HG03460 (cell line): ENCODE measurements around the gene CRIM1.
"Not testable (repeated sequence)": the region's sequence is repeated elsewhere in the genome, so short reads cannot be mapped to it uniquely, and the experiment has no call there.

ENCODE experiments used
- ATAC-seq: cut with Tn5 transposase; IDR thresholded peaks from one replicate; pipeline ENCODE4 v1.9.1; 2021; ENCODE audit not compliant: unreplicated experiment

The CRIM1 gene

DNA sequence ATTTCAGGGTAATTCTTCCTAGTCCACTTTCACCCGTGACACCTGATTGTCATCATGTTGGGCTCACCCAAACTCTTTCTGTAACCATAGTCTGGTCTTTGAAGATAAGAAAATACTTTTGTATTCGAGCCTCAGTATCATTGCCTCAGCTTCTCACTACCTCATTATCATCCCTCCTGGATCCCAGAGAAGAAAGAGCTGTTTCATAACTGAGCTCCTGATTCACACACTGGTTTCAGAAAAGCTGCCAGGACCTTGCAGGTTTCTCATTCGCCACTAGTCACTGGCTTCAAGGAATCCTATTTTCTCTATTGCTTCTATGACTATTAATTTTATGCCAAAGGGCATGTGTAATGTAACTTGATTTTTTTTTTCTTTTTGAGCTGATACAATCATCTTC is 2.9 kb upstream of the CRIM1 start:
- ATAC-seq = no peak

DNA sequence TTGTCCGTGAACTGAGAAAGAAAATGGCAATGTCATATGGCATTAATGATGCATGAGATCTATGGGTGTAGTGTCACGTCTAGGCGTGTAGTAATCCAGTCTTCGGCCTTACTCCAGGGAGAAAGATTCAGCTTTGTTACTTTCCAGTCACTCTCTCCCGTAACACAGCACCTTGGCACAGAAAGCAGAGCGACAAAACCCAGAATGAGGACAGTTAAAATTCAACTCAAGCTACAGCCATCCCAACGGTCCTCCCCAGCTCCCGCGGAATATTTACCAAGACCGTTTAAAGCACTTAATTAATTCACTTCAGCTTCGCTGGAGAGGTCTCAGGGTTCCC is 797 bp upstream of the CRIM1 start:
- no peak for ATAC-seq

DNA sequence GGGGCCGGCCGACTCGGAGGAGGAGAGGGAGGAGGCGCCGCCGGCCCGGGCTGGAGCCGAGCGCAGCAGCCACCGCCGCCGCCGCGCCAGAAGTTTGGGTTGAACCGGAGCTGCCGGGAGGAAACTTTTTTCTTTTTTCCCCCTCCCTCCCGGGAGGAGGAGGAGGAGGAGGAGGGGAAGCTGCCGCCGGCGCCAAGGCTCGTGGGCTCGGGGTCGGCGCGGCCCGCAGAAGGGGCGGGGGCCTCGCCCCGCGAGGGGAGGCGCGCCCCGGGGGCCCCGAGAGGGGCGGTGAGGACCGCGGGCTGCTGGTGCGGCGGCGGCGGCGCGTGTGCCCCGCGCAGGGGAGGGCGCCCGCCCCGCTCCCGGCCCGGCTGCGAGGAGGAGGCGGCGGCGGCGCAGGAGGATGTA is 316 bp downstream of the CRIM1 start:
- no peak for ATAC-seq

DNA sequence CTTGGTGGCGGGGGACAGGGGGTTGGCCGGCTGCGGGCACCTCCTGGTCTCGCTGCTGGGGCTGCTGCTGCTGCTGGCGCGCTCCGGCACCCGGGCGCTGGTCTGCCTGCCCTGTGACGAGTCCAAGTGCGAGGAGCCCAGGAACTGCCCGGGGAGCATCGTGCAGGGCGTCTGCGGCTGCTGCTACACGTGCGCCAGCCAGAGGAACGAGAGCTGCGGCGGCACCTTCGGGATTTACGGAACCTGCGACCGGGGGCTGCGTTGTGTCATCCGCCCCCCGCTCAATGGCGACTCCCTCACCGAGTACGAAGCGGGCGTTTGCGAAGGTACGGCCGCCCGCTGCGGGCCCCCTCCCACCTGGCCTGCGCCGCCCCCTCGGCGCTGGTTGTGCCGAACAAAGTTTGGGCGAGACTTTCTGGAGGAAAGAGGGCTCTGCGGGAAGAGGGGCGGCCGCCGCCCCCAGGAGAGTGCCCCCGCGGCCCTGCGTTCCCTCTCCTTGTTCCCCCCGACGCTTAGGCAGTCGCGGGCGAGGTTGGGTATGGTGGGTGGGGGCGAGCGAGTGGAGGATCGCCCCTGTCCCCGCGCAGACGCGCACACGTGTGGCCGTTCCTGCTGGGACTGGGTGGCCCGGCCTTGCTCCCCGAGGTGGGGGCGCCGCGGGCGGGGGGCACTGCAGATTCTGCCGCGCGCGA is 866 bp downstream of the CRIM1 start:
- ATAC-seq = peak; percentile 17

- ATAC-seq = peak; percentile 31
Measured at GRCh38 chr2:36356990-36357846, 1.6 kb downstream of the CRIM1 start.

DNA sequence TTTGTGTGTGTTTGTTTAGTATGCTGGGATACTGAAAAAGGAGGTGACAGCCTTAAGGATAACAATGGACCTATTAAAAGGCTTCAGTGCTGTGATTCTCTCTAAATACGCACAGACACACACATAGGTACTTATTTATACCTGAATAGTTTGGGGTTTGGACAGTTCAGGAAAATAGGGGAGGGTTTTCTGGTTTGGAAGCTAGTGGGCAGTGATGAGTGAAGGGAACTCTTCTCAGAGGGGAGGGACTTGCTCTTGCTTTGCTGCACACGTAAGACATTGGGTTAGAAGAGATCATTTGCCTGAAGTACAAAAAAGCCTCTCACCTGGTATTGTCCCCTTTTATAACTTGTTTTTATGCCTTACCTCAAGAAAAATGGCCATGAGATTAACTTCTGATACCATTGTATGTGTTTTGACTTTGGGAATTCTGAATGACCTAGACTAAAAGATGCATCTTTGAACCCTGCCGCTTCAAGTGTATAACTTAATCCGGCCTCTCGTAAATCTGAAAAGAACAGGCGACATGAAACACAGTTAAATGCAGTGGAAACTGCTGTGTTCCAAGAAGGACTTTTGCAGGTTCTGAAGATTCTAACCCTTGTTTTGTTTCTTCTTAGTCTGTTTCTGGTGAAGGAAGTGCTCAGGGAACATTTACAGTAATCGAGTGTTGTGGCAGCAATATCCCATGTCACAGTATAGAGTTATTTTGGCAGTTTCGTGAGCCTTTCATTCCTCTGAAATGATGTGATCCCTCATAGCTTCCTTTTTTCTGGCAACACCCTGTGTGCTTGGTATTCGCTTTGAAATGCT is 2.5 kb downstream of the CRIM1 start:
- peak; percentile 23 for ATAC-seq

GRCh38 chr2:36359067-36359466 is 3.5 kb downstream of the CRIM1 start:
- ATAC-seq = no peak

- ATAC-seq = no peak
Measured at GRCh38 chr2:36360063-36360462, 4.5 kb downstream of the CRIM1 start.

DNA sequence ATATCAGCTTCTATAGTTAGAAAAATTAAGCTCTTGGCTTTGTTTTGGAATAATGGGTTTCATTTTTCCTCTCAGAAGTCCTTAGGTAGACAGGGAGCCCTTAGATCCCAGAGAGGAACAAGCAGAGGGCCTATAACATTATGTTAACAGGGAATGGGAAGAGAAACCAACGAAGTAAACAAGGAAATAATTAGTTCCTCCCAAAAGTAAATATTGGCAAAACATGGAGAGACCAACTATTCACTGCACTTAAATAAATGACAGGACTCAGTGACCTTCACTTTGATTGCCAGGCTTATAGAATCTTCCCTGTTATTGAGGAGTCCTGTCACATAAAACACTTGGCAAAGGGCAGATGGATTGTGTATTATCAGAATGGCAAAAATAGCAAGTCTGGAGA is 5.3 kb downstream of the CRIM1 start:
- ATAC-seq = no peak

DNA sequence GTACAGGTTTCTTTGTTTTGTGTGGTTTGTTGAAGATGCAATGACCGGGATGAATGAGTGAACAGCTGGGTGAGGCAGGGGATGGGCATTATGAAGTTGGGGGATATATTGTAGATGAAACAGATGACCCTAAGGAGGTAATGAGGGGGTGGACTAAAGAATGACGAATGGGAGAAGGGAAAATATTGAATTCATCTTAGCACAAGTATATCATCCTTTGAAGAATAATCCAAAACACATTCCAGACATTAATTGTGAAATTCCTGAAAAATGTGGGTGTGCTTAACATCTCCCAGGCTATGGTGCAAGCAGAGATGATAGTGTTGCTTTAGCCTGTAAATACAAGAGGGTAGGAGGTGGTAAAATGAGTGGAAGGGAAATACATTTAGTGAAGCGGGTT is 5.8 kb downstream of the CRIM1 start:
- no peak for ATAC-seq

DNA sequence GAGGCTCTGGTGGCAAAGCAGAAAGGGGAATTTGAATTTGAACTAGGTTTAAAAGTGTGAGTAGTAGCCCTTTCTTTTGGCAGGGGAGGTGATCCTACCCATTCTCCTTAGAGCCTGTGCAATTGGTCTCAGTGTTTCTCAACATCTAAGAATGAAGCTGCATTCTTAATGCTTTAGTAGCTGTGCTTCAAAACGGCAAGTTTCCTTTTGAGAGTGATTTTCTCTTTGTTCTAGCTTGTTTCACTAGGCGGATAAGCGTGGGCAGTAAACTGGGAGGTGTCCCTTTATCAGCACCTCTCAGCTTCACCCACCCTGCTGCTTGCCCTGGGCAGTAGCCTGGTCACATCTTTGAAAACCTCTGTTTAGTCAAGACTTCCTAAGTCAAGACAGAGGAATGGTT is 6.7 kb downstream of the CRIM1 start:
- ATAC-seq = no peak

- not testable (repeated sequence) for ATAC-seq
Measured at GRCh38 chr2:36363085-36363484, 7.5 kb downstream of the CRIM1 start.

DNA sequence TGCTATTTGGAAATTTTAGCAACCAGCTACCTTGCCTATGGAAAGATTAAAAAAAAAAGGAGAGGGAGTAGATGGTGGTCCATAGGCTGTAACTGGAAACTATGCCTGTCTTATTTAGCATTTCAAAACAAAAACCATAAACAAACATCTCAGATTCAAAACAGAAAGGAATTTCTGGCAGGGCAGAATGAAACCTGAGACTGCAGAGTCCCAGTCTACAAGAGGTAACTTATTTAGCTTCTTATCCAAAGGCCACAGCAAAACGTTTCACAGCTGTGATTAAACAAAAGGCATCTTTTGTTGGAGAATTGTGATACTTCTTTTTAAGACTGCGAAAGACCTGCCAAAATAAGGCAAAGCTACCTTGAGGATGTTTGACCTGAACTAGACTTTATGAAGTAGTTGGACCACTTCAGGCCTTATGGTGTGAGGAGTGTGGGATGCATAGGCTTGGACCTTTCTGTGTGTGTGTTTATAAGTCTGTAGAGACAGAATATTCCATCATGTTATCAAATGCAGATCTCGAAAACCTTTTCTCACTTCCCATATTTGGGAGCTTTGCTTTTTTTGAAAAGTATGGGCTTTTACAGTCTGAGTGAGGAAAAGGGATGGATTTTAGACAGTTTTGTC is 11.0 kb downstream of the CRIM1 start:
- no peak for ATAC-seq

- no peak for ATAC-seq
Measured at GRCh38 chr2:36367486-36367885, 11.9 kb downstream of the CRIM1 start.

DNA sequence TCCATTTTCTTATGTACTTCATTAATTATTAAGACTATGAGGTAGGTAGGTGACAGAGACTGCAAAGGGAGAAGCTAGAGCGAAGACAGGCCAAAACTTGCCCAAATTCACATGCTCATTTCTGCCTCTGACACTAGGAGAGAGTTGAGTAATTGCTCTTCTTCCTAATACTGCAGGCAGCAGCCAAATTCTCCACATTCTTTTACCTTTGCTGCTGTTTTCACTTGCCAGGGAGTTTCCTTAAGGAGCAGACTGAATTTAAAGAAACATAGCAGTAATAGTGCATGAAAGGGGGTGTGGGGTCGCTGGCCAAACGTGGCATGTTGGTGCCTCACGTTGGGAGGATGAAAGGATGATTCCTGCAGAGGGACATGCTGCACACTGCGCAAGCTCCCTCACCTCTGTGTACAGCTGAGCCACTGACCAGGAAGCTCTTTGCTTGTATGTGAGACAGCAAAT is 12.3 kb downstream of the CRIM1 start:
- ATAC-seq = no peak

- ATAC-seq = no peak
Measured at GRCh38 chr2:36368438-36368837, 12.9 kb downstream of the CRIM1 start.

- ATAC-seq = no peak
Measured at GRCh38 chr2:36369163-36369562, 13.6 kb downstream of the CRIM1 start.

GRCh38 chr2:36369716-36370115 is 14.1 kb downstream of the CRIM1 start:
- no peak for ATAC-seq

DNA sequence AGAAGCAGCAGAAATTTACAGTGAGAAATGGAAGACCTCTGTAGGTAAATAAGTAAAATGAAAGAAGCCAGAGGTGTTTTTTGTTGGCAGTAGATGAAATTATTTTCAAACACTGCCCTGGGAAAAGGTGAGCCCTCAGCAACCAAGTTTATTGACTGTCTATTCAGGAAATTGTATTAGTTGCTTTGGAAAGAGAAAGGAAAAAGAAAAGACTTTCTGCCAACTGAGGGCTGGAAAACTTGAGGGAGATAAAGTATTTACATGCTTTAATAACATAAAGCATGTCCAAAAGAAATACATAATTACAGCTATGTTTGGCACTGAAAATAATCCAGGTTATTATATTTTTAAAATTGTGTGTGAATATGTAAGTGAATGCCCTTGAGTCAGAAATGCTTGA is 14.7 kb downstream of the CRIM1 start:
- ATAC-seq = no peak

DNA sequence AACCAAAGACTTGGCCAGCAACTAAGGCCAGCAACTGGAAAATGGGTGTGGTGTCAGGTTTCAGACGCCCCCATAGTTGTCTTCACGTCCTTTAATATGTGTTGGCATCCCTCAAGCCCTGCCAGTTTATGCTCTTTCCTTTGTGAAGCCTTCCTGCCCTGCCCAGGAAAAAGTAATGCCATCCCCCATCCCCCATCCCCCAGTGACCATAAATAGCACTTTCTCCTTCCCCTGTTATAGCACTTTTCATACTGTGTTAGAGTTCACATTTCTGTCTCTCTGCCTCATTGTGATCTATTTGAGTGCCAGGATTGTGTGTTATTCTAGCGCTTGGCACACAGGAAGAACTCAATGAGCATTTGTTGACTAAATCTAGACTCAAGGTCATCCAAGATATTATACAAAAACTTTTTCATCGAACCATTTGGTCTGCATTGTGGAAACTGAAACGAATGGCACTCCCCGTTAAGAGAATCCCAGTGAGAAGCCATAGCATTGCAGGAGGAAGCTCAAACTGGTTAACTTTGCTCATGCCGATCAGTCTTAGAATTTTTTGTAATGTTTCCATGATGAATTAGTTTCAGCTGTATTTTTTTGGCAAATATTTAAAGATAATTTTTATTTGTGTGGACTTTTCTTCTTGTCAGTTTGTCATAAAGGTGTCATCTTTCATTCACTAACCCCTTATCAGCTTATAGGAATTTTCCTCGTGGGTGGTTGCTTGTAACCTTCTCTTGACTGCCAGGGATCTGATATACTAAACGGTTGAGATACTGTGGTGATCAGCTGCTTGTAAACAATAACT is 15.7 kb downstream of the CRIM1 start:
- no peak for ATAC-seq
